SW480 (cell line): ENCODE measurements around the gene POU2AF1.
A peak's percentile ranks its signal among the peaks of the same experiment; 100 is the strongest.
"Not testable (repeated sequence)": the region's sequence is repeated elsewhere in the genome, so short reads cannot be mapped to it uniquely, and the experiment has no call there.

Experiments used
- DNase-seq: peaks from one replicate; pipeline ENCODE4 v3.0.0-alpha.2; 2016; ENCODE audit warnings: low spot score

The POU2AF1 gene

GRCh38 chr11:111344032-111344431, 35.0 kb downstream of the POU2AF1 start:
- DNase-seq, result no peak

- DNase-seq, result no peak
These were observed 36.7 kb downstream of the POU2AF1 start for GRCh38 chr11:111342329-111342728.

GRCh38 chr11:111339758-111340388, 39.2 kb downstream of the POU2AF1 start:
- DNase-seq, result no peak

- DNase-seq, result no peak
These were observed 42.4 kb downstream of the POU2AF1 start for GRCh38 chr11:111336582-111337256.

GRCh38 chr11:111336062-111336461, 43.0 kb downstream of the POU2AF1 start:
- DNase-seq, result no peak

- no peak for DNase-seq
These were observed 43.5 kb downstream of the POU2AF1 start for GRCh38 chr11:111335549-111335948.

GRCh38 chr11:111334532-111335502, 44.3 kb downstream of the POU2AF1 start:
- DNase-seq, result no peak

- no peak for DNase-seq
These were observed 47.2 kb downstream of the POU2AF1 start for GRCh38 chr11:111331711-111332479.

- no peak for DNase-seq
These were observed 48.7 kb downstream of the POU2AF1 start for GRCh38 chr11:111330234-111330893.

- DNase-seq, result no peak
These were observed 49.5 kb downstream of the POU2AF1 start for GRCh38 chr11:111329306-111330204.

GRCh38 chr11:111327908-111328624, 51.0 kb downstream of the POU2AF1 start:
- DNase-seq, result no peak

- no peak for DNase-seq
These were observed 52.3 kb downstream of the POU2AF1 start for GRCh38 chr11:111326824-111327223.

- no peak for DNase-seq
These were observed 53.8 kb downstream of the POU2AF1 start for GRCh38 chr11:111325259-111325658.

GRCh38 chr11:111324277-111324720, 54.8 kb downstream of the POU2AF1 start:
- DNase-seq, result no peak

GRCh38 chr11:111322534-111322933, 56.5 kb downstream of the POU2AF1 start:
- no peak for DNase-seq

GRCh38 chr11:111320728-111321568, 58.1 kb downstream of the POU2AF1 start:
- peak; percentile 28 for DNase-seq

GRCh38 chr11:111320199-111320598, 58.9 kb downstream of the POU2AF1 start:
- not testable (repeated sequence) for DNase-seq

- DNase-seq, result no peak
These were observed 59.8 kb downstream of the POU2AF1 start for GRCh38 chr11:111319296-111319695.

- no peak for DNase-seq
These were observed 67.0 kb downstream of the POU2AF1 start for GRCh38 chr11:111312076-111312475.
